ENCODE results near the gene PCNT. TPM values are rescaled to one million over a fixed set of nuclear protein-coding genes. Genes with fewer than 3 reads are reported as not detected.

The PCNT gene
- total RNA-seq, 3 donors from 2014 or later = 20.4 to 36.9 (median 26.1) TPM

DNA sequence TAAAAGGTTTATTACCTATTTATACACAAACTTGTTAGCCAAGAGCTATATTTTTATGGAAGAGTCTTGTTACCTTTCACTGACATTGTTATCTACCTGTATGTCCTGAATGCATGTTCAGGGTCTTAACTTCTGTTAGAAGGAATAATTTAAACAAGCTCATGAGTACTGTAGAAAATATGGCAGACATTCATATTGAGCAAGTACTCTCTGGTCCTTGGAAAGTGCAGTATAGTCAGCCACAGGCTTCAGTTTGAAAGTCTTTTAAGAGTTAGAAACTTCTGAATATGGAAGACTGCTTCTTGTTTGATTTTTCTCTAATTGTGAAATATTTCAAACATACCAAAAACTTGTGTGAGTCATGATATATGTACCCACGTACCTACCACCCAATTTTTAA, 151.3 kb downstream of the PCNT start:
- Histone ChIP-seq H3K9me3 (no peaks in the 10 kb centered on the region), H3K4me1 (ENCODE audit: low read depth) (no peaks in the 10 kb centered on the region), H3K4me3 (no peak overlapping the region), H3K36me3 (ENCODE audit: low read depth) (no peaks in the 10 kb centered on the region)
- no peak for DNase-seq
- intact Hi-C loops (cut with DNase I, micrococcal nuclease) = no loop called here
- TF ChIP-seq, protein P1, sequence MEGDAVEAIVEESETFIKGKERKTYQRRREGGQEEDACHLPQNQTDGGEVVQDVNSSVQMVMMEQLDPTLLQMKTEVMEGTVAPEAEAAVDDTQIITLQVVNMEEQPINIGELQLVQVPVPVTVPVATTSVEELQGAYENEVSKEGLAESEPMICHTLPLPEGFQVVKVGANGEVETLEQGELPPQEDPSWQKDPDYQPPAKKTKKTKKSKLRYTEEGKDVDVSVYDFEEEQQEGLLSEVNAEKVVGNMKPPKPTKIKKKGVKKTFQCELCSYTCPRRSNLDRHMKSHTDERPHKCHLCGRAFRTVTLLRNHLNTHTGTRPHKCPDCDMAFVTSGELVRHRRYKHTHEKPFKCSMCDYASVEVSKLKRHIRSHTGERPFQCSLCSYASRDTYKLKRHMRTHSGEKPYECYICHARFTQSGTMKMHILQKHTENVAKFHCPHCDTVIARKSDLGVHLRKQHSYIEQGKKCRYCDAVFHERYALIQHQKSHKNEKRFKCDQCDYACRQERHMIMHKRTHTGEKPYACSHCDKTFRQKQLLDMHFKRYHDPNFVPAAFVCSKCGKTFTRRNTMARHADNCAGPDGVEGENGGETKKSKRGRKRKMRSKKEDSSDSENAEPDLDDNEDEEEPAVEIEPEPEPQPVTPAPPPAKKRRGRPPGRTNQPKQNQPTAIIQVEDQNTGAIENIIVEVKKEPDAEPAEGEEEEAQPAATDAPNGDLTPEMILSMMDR (IDR thresholded peaks at IDR 0.05) = no peak
- ATAC-seq = no peak

- TF ChIP-seq, protein P1 (IDR thresholded peaks at IDR 0.05) = no peak
- ATAC-seq (no peak), DNase-seq (no peak)
- Histone ChIP-seq H3K36me3 (ENCODE audit: low read depth) (no peaks in the 10 kb centered on the region), H3K4me3 (no peak overlapping the region), H3K9me3 (no peaks in the 10 kb centered on the region), H3K4me1 (ENCODE audit: low read depth) (no peaks in the 10 kb centered on the region)
- intact Hi-C loops (cut with DNase I, micrococcal nuclease) = no loop called here
Observed at GRCh38 chr21:46477765-46478164, 153.8 kb downstream of the PCNT start.

GRCh38 chr21:46478910-46479309, 155.0 kb downstream of the PCNT start:
- Histone ChIP-seq H3K4me3 (no peak overlapping the region), H3K36me3 (ENCODE audit: low read depth) (no peaks in the 10 kb centered on the region), H3K4me1 (ENCODE audit: low read depth) (no peaks in the 10 kb centered on the region), H3K9me3 (no peaks in the 10 kb centered on the region)
- TF ChIP-seq, protein P1 (IDR thresholded peaks at IDR 0.05) = no peak
- no peak for DNase-seq
- ATAC-seq = no peak
- intact Hi-C loops (cut with DNase I, micrococcal nuclease) = no loop called here

DNA sequence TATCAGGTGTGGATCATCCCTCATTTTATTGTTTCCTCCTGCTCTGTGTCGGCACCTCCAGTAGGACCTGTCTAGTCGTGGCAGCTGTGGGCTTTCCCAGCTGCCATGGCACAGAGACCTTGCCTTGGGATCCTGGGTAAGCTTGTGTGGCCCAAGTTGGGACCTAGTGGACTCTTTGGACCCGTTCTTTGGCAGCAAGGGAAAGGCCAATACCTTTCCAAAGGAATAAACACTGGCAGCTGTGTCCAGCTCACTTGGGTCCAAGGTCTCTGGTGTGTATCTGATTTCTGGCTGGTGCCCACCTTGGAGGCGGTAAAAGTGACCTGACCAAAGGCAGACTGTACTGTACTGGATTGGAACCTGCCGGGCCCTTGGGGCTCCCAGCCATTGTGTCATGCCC, 156.5 kb downstream of the PCNT start:
- H3K9me3 ChIP-seq = no peaks in the 10 kb centered on the region
- DNase-seq (no peak), ATAC-seq (no peak)
- no peaks in the 10 kb centered on the region for H3K4me1 ChIP-seq (ENCODE audit: low read depth)
- intact Hi-C loops (cut with DNase I, micrococcal nuclease) = no loop called here
- TF ChIP-seq, protein P1 (IDR thresholded peaks at IDR 0.05) = no peak
- H3K4me3 ChIP-seq = no peak overlapping the region
- no peaks in the 10 kb centered on the region for H3K36me3 ChIP-seq (ENCODE audit: low read depth)

DNA sequence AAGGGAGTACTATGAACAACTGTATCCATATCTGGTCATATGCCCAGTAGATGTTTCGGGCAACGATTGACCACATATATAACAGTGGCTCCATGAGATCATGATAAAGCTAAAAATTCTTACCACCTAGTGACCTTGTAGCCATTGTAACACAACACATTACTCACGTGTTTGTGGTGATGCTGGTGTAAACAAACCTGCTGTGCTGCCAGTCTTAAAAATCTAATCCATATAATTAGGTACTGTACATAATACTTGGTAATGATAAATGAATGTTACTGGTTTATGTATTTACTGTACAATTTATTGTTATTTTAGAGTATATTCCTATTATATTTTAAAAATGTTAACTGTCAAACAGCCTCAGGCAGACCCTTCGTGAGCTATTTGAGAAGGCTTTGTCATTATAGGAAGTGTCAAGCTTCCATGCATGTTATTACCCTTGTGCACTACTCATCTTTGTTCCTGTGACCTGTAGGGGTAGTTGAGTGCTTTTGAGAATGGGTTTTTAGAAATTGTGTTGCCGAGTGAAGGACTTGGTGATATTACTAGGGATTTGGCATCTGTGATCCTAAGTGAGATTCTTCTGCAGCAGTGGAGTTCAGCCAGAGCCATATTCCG, 158.4 kb downstream of the PCNT start:
- Histone ChIP-seq H3K4me3 (no peak overlapping the region), H3K9me3 (no peaks in the 10 kb centered on the region), H3K4me1 (ENCODE audit: low read depth) (no peaks in the 10 kb centered on the region), H3K36me3 (ENCODE audit: low read depth) (no peaks in the 10 kb centered on the region)
- ATAC-seq (no peak), DNase-seq (no peak)
- TF ChIP-seq, protein P1 (IDR thresholded peaks at IDR 0.05) = no peak
- intact Hi-C loops (cut with DNase I, micrococcal nuclease) = no loop called here

GRCh38 chr21:46482846-46483231, 158.9 kb downstream of the PCNT start:
- H3K36me3 ChIP-seq (ENCODE audit: low read depth) = no peaks in the 10 kb centered on the region
- TF ChIP-seq, protein P1 (IDR thresholded peaks at IDR 0.05) = no peak
- intact Hi-C loops (cut with DNase I, micrococcal nuclease) = no loop called here
- no peak overlapping the region for H3K4me3 ChIP-seq
- H3K9me3 ChIP-seq = no peaks in the 10 kb centered on the region
- ATAC-seq = no peak
- DNase-seq = no peak
- H3K4me1 ChIP-seq (ENCODE audit: low read depth) = no peaks in the 10 kb centered on the region
